ENCODE data around the gene VTN.

- TF ChIP-seq CTCF (IDR thresholded peaks at IDR 0.05; ENCODE audit: poor library complexity, severe bottlenecking) = no peak
- TF ChIP-seq TAF1 (IDR thresholded peaks at IDR 0.05; ENCODE audit: low read depth) = no peak
- TF ChIP-seq EP300 (conservative IDR thresholded peaks at IDR 0.05; ENCODE audit: poor library complexity, severe bottlenecking) = no peak
These were observed 50.5 kb downstream of the VTN start for GRCh38 chr17:28319598-28319935.
